Measurements from ENCODE around the gene SGTA.

Gene SGTA

DNA sequence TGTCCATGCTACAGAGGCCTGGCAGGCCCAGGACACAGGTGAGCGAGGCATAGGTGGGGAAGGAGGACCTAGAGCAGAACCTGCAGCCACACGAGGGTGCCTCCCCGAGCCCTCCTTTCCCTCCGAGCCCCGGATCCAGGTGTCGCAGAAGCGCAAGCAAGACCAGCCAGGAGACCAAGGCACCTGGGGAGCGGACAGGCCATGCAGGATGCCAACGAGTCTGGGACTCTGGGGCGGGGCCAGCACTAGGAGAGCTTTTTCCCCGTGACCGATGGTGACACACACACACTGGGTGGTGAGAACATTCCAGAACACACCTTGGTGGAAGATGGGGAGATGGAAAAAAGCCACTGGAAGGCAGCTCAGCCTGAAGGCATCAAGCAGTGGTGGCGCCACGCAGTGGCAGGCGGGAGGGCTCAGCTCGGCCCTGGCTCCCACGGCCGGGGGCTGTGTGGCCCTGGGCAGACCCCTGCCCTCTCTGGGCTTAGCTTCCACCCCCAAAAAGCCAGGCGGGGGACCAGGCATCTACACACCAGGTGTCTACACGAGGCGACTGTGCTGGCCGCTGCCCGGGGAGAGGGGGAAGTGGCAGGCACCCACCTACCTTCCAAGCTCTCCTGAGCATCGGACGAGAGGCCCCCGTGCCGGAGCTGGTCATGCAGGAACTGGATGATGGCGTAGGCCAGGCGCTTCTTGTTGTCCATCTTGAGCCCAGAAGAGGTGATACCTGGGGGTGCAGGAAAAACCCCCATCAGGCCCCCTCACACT, 14.5 kb downstream of the SGTA start:
- no peak for DNase-seq

DNA sequence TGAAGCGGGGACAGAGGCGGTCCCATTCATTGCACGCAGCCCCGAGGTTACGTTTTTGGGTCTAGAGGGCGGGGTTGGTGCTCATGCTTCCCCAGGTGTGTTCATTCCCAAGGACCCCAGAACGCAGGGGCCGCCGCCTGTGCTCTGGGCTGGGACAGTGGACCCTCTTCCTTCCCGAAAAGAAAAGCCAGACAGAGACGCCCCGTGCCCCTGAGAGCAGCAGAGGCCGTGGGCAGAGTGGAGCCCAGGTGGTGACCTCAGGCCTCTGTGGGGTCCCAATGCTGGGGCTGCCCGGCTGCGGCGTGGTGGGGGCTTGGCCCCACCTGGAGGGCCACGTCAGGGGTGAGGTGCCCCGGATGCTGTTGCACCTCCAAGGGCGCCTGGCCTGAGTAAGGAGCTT, 15.4 kb downstream of the SGTA start:
- no peak for DNase-seq

DNA sequence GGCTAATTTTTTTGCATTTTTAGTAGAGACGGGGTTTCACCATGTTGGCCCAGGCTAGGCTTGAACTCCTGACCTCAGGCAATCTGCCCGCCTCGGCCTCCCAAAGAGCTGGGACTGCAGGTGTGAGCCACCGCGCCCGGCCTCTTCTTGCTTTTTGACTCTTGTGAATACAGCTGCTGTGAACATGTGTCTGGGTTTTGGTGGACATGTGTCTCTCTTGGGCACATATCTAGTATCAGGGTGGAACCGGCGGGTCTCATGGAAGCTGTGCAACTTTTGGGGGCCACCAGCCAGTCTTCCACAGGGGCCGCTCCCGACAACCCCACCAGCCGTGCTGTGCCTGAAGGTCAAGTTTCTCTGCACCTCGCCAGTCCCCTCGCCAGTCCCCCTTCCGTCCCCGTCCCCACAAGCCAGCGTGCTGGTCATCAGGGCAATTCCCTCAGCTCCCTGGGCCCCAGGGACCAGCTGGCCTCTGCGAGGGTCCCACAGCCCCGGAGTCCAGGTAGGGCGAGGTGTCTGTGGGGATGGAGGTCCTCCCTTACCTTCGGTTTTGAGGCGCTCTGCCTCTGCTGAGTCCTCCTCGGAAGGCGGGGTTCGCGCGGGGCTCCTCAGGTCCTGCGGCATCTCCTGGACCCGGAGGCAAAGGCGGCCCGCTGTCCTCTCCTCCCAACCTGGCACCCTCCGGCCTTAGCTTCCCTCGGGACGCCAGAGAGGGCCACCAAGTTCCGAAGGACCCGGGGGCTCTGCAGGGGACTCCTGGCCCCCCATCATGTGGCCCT, 16.3 kb downstream of the SGTA start:
- DNase-seq, result no peak

DNA sequence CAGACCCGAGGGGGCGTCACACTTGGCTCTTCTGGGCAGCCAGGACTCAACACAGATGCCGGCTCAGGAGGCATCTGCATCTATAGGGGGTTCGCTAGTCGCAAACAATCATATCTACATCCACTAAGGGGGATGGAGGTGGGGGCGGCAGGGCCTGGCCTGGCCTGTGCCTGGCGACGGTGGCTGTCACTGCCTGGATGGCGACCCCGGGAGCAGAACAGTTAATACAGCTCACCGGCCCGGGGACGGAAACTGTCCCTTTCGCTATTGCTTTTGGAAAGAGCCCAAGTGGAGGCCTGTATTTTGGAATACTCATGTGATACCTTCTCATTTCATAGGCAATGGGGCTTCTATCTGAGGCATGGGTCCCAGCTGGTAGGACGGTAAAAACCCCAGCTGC, 17.7 kb downstream of the SGTA start:
- no peak for DNase-seq

DNA sequence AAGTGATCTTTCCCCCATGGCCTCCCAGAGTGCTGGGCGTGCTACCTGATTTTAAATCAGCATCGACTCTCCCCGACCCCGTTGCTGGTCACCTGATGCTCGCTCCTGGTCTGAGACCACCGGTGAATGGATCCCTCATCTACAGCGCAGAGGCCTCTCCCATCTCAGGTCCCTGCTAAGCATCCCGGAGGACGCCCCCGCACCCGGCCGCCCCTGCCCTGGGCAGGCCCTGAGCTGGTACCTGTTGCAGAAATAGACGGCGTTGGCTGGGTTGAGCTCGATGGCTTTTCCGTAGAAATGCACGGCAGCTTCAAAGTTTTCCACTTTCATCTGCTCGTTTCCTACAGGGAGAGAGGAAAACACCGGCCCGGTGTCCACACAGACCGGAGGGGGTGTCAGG, 18.1 kb downstream of the SGTA start:
- no peak for DNase-seq

DNA sequence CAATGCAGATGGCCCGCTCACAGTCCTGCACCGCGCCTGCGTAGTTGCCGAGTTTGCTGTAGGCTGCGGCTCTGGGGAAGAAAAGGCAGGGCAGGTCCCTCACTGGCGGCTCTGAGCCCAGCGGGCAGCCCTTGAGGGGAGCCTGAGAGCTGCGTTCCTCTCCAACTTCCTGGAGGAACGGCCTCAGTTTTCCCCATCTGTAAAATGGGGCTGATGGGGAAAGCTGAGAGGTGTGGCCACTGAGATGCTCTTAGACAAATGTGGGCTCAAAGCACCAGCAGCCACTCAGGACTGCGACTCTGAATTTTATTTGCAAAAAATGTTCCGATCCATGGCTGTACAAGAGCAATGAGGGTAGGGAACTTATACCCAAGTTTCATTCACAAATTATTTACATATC, 19.4 kb downstream of the SGTA start:
- no peak for DNase-seq

DNA sequence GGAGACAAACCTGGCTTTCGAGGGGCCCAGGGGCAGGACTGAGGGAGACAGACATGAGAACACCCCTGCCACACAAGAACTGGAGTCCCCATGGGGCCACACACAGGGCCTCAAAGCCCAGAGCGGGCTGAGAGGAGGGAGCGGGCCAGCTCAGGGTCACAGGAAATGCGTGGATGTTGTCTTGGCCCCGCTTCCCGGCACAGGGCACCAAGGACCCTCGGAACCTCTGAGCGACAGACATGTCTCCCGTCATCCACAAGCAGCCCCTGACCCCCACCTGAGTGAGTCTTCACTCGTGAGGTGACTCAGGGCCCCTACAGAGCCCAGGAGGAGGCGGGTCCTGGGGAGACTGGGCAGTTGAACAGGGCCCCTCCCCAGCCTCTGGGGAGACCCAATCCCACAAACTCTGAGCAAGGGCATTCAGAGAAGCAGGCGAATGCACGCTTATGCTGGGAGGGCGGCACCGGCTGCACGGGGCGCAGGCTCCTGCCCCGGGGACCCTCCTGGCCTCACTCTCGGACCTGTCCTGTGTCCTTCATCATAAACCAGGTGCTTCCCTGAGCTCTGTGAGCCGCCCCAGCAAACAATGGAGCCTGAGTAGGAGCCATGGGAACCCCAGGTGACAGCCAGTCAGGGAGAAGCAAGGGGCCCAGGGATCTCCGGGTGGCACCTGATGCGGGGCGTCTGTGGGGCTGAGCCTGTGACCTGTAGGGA, 20.1 kb downstream of the SGTA start:
- no peak for DNase-seq

DNA sequence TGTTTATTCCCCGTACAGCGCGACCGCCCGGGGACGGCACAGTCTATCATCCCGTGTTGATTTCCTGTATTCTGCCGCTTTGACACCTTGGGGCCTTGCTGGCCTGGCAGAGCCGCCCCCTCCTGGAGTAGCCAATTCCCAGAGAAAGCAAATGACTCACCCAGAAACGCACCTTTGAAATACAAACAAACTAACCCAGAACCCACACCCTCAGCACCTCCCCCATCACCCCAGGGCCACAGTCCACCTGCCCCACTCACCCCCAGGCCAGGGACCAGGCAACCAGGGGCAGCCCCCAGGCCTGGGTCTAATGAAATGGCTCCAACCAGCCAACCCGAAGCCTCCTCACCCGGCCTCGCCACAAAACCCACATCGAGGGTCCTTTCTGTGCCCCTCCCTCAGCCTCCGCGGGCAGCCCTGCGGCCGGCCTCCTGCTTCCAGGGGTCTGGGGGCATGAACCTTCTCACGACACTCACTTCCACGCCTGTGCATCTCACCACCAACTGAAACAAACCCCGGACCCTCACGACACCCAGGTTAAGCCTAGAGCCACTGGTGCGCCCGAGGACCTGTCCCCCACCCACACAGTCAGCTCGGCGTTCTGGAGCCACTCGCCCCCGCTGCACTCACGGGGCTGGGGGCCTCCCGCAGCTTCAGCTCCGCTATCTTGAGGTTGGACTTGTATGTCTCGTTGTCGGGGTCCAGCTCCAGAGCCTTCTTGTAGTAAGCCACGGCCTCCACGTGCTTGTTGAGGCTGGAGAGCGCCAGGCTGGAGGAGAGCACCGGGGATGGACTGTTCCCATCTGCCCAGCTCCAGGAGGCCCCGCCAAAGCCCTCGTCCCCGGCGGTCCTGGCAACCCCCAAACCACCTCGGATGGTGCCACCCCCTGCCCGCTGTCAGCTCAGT, 20.9 kb downstream of the SGTA start:
- DNase-seq, result no peak

DNA sequence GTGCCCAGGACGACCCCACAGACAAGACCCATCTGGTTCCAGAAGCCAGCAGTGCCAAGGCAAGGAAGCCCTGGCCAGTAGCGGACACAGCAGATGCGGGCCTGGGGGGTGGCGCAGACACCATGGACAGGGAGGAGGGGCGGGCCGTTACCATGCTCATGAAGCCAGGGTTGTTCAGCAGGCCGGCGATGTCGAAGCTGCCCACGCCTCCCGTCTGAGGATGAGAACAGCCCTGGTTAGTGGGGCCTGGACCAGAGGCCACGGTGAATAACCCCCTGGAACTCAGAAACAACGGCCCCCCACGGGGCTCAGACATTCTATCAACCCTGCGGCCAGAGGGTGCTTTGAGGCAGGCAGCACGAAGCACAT, 21.8 kb downstream of the SGTA start:
- DNase-seq, result no peak

DNA sequence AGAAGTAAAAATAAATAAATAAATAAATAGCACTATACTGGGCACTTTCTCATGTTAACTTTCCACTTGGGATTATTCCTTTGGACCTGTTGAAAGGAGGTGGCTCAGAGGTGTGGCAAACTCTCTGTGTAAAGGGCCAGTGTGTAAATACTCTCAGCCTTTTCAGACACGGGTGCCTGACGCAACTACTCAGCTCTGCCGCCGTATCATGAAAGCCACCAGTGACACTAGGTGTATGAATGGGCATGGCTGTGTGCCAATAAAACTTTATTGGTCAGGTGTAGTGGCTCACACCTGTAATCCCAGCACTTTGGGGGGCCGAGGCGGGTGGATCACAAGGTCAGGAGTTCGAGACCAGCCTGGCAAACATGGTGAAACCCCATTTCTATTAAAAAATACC, 23.1 kb downstream of the SGTA start:
- DNase-seq, result no peak

DNA sequence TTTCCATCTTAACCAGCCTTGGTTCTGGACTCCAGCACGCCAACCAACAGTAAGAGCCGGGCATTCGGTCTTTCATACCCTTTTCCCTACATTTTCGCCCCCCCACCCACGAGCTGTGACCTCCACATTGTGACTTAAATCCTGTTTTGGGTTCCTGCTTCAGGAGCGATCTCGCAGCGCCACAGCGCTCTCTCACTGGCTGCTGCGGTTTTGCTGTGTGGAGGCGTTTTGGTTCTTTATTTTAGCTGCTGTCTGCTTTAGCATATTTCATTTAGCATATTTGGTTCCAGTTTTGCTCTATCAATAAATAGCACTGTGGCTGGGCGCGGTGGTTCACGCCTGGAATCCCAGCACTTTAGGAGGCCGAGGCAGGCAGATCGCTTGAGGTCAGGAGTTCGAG, 23.7 kb downstream of the SGTA start:
- DNase-seq, result no peak

DNA sequence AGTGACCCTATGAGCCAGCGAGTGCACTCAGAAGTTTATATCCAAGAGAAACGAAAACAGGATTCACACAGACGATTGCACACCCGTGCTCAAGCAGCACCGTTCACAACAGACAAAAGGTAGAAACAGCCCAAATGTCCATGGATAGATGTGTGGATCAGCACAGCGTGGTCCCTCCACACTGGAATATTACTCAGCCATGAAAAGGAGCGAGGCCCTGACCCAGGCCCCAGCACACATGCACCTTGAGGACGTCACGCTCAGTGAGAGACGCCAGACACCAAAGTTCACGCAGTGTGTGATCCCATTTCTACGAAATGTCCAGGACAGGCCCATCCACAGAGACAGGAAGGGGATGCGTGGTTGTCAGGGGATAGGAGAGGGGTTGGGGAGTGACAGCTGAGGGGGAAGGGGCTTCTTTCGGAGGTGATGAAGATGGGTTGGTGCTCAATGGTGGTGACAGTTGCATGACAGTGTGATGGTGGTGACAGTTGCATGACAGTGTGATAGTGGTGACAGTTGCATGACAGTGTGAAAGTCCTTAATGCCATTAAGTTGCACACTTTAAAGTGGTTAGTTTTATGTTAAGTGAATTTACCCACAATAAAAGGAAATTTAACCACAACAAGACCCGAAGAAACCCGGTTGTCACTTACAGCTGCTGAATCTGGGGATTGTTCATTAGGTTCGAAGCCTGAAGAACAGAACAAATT, 24.3 kb downstream of the SGTA start:
- DNase-seq, result no peak

DNA sequence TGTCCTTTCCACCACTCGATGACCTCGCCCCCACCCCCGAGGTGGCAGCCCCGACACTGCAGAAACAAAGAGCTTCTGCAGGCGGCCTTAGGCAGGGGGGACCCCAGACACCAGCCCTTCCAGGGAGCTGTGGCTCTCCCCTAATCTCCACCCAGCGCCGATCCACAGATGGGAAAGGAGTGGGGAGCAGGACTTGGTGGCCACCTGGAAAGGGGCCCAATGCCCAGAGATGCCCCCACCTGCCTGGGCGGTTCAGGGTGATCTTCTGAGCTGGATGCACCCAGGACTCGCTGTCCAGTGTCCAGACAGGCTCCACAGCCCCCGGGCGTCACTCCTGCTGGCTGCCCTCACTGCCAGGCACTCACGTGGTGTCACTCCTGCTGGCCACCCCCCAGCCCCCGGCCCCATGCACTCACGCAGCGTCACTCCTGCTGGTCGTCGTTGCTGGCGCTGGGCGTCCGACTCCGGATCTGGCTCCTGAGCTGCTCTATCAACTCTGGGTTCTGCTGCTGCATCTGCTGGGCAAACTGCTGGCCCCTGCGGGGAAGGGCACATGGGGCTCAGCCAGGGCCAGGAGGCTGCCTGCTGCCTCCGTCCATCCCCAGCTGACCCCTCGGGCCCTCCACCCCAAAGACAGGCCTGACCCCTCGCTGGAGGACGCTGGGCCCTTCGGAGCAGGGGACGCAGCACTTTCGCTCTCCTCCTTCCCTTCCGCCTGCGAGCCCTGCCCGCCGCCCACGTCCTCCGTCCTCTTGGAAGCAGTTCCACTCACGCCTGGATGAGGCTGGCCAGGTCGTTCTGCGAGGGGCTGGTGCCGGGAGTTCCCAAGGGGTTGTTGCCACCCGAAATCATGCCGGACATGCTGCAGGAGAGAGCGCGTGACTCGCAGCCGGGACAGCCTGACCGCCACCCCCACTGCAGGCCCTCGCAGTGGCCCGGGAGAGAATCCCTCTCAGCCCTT, 25.9 kb downstream of the SGTA start:
- DNase-seq, result no peak

DNA sequence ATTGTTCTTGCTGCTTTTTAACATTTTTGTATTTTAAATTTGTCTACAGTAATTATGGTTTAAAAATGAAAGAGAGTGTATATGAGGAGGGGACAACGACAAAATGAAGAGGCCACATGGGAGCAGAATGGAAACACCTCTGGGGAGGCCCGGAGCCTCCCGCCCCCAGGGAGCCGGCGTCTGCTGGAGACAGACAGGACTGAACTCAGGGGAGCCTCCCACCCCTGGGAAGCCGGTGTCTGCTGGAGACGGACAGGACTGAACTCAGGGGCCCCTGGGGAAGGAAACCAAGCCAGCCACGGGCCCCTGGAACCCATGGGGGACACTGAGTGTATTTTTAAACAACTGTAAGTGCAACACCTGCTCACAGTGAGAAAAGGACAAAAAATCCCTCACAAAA, 26.6 kb downstream of the SGTA start:
- no peak for DNase-seq

DNA sequence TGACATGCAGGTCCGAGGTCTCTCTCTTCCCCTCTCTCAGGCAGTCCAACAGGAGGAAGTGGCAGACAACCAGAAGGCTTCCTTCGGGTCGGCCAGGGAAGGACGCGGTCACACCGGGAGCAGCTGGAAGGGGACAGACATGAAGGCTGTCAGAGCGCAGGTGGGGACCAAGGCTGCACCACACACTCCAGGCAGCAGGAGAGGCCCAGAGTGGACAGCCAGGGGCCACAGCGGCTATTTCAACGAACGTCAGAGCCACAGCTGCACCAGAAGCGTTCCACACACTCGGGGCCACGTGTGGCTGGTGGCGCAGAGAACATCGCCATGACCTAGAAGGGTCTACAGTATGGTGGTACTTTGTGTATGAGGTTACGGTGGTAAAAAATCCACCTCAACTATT, 27.3 kb downstream of the SGTA start:
- DNase-seq, result no peak

DNA sequence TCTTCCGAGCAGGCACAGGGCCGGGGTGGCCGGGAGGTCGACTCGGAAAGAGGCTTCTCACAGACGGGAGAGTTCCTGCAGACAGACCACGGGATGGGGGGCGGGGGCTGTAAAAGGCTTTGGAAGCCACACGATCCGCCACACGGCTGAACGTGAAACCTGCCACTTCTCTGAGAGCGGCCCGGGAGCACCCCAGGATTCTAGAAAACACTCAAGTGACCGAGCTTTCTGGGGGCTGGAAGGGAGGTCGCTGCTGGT, 27.7 kb downstream of the SGTA start:
- DNase-seq, result no peak

DNA sequence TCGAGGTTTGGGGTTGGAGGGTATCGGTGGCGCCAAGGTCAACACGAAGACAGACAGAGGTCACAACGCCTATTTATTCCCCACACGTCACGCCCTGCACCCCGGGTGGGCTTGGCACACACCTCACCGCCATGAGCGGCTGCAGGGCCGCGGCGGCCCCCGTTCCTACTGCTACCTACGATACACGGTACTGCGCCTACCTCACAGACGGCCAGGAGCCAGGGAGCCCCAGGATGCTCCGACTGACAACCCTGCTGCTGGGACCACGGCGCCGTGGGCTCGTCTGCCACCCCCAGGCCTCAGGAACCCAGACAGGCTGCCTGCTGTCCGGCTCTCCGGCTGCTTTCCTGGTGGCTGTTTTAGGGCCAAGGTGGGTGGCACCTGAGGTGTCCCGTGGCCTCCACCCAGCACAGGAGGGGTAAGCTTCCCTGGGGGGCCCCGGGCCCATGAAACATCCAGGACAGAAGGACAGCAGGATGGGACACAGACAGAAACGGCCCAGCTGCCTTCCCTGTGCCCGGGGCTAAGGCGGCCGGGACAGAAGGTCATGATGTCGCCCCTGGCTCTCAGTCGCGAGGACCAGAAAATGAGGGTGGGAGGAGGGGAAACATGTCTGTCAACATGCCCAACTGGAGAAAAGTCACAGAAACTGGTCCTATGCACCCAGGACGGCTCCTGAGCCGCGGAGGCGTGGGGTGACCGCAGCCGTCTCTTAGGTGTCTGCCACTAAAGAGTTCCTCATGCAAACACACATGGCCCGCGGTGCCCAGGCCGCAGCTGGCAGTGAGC, 28.2 kb downstream of the SGTA start:
- no peak for DNase-seq

DNA sequence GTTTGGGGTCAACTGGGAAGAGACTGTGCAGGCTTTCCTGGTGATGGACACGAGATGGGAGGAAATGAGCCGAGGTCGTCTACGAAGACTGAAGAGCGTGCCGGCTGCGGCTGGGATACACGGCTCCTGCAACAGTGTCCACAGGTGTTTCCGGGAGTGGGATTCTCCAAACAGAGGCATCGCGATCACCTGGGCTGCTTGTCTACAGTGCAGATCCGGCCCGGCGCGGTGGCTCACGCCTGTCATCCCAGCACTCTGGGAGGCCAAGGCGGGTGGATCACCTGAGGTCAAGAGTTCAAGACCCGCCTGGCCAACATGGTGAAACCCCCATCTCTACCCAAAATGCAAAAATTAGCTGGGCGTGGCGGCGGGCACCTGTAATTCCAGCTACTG, 31.6 kb downstream of the SGTA start:
- DNase-seq, result no peak

DNA sequence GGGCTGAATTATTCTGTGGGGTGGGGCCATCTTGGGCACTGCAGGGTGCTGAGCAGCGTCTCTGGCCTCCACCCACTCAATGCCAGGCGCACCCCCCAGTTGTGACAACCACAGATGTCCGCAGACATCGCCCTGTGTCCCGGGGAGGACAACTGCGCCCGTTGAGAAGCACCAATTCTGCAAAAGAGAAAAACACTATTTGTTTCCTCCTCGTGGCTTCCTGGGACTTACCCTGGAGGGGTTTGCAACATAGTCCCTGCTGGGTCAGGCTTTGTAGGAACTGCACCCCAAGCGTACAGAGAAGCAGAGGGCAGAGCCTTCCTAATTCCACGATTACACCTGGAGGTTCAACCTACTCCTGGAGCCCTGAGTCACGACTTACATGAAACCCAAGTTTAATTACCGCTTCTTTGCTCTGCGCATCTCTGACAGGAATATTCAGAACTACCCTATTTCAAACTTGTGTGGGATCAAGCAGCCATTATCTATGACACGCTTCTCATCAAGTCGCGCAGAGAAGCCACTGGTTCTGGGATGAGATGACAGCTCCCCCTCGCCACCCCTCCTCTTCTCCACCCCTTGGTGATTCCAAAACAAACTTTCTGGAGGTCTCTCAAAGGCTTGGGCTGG, 32.1 kb downstream of the SGTA start:
- DNase-seq, result no peak

DNA sequence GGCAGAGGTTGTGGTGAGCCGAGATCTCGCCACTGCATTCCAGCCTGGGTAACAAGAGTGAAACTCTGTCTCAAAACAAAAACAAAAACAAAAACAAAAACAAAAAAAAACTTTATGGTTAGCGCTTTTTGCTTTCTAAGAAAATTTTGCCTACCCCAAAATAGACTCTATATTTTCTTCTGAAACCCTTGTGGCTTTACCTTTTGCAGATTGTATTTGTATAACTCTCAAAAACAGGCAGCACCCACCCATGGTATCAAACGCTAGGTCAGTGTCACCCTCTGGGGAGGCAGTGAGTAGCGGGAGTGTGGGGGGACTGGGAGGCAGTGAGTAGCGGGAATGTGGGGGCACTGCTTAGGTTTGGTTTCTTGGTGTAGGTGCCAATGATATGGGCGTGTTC, 35.7 kb downstream of the SGTA start:
- no peak for DNase-seq
